Keratinocyte (primary cell): ENCODE measurements around the gene GNA15. TPM values are rescaled to one million over a fixed set of nuclear protein-coding genes. Genes with fewer than 3 reads are reported as not detected.

ENCODE experiments used
- DNase-seq: peaks from one replicate; pipeline ENCODE4 v3.0.0-alpha.2; 2011; ENCODE audit warnings: low read depth, missing footprints, low spot score
- FAIRE-seq: peaks from 2 replicates; lab custom pipeline; 2011; peaks lifted over from hg19 to GRCh38; lab: Jason Lieb, UNC
- H2AFZ ChIP-seq: 2 replicates; pipeline ENCODE4 v1.6.0; 2012; ENCODE audit warnings: low read length, control low read depth, inconsistent platforms; ENCODE audit not compliant: control insufficient read depth
- H3K27ac ChIP-seq: 2 replicates; pipeline ENCODE4 v1.5.1; 2011; ENCODE audit warnings: low read length; ENCODE audit not compliant: control insufficient read depth, insufficient read depth
- H3K27me3 ChIP-seq: 3 replicates; pipeline ENCODE4 v1.6.0; 2011; ENCODE audit warnings: low read length; ENCODE audit not compliant: control insufficient read depth, insufficient read depth; ENCODE audit errors: extremely low read depth
- H3K36me3 ChIP-seq, 2 experiments: 2 replicates in 1 of 2; 3 replicates in 1 of 2; pipeline ENCODE4 v1.5.1; 2011; ENCODE audit warnings: low read length in 2 of 2, mild to moderate bottlenecking in 1 of 2; ENCODE audit not compliant: control insufficient read depth in 2 of 2, insufficient read depth in 2 of 2; ENCODE audit errors: extremely low read depth in 1 of 2
- H3K4me1 ChIP-seq: 3 replicates; pipeline ENCODE4 v1.5.1; 2011; ENCODE audit warnings: low read length; ENCODE audit not compliant: control insufficient read depth, insufficient read depth; ENCODE audit errors: extremely low read depth
- H3K4me2 ChIP-seq: 3 replicates; pipeline ENCODE4 v1.6.0; 2011; ENCODE audit warnings: low read depth, low read length; ENCODE audit not compliant: control insufficient read depth, insufficient read depth; ENCODE audit errors: extremely low read depth
- H3K4me3 ChIP-seq, 3 experiments: fragments of 200-600 bp in 1 of 3; sonication (generic) in 1 of 3; 2 replicates in 2 of 3; 3 replicates in 1 of 3; pipeline ENCODE4 v1.5.1; 2011 to 2016; ENCODE audit warnings: low read length in 3 of 3, mild to moderate bottlenecking in 3 of 3, control low read depth in 2 of 3, inconsistent platforms in 1 of 3, low read depth in 1 of 3, mixed read lengths in 1 of 3, mixed run types in 1 of 3, moderate library complexity in 1 of 3; ENCODE audit not compliant: control insufficient read depth in 2 of 3, insufficient read depth in 2 of 3; ENCODE audit errors: extremely low read depth in 1 of 3
- H3K79me2 ChIP-seq: 2 replicates; pipeline ENCODE4 v1.6.0; 2012; ENCODE audit warnings: low read length; ENCODE audit not compliant: control insufficient read depth, insufficient read depth
- H3K9ac ChIP-seq: 3 replicates; pipeline ENCODE4 v1.6.0; 2011; ENCODE audit warnings: low read length; ENCODE audit not compliant: control insufficient read depth, insufficient read depth; ENCODE audit errors: extremely low read depth
- H3K9me1 ChIP-seq: 3 replicates; pipeline ENCODE4 v1.6.0; 2011; ENCODE audit warnings: low read length; ENCODE audit not compliant: control insufficient read depth, insufficient read depth; ENCODE audit errors: extremely low read depth
- H3K9me3 ChIP-seq: 2 replicates; pipeline ENCODE4 v1.5.1; 2012; ENCODE audit warnings: low read depth, low read length; ENCODE audit not compliant: control insufficient read depth
- H4K20me1 ChIP-seq: 3 replicates; pipeline ENCODE4 v1.6.0; 2011; ENCODE audit warnings: low read length; ENCODE audit not compliant: control insufficient read depth, insufficient read depth; ENCODE audit errors: extremely low read depth
- EZH2 ChIP-seq: IDR thresholded peaks from one replicate; pipeline ENCODE4 v1.6.1; 2012; ENCODE audit warnings: inconsistent platforms, mild to moderate bottlenecking, low read length, moderate library complexity
- dilution Hi-C: fragments of 300-500 bp; cut with MboI; formaldehyde crosslinking; loops from one replicate; pipeline ENCODE4 v1.7.0; 2020; ENCODE audit warnings: low sequenced_read_pairs; ENCODE audit not compliant: extremely low pct_ligation_motif_present
- polyA plus RNA-seq, 5 experiments: library from polyadenylated mRNA; depleted of rRNA in 3 of 5; stranded (reverse) in 3 of 5; stranded (forward) in 1 of 5; unstranded in 1 of 5; fragments of >200 nt; gene quantifications; 1 replicate in 1 of 5; 2 replicates in 3 of 5; 3 replicates in 1 of 5; pipeline versions ENCODE4 v1.2.1 to v1.2.3, GENCODE V29; 2011 to 2012; ENCODE audit warnings: missing spikeins in 2 of 5, low read depth in 1 of 5, low replicate concordance in 1 of 5
- TF ChIP-seq, protein P1 (sequence below), 3 experiments: IDR thresholded peaks in 1 of 3; conservative IDR thresholded peaks in 1 of 3; optimal IDR thresholded peaks in 1 of 3; 2 replicates in 2 of 3; 3 replicates in 1 of 3; pipeline versions ENCODE3 to v1.5.1; 2011; ENCODE audit warnings: low read length in 3 of 3, mild to moderate bottlenecking in 3 of 3, moderate library complexity in 2 of 3, control low read depth in 1 of 3, inconsistent platforms in 1 of 3; ENCODE audit not compliant: insufficient read depth in 2 of 3; ENCODE audit errors: extremely low read depth in 1 of 3

Gene GNA15
- polyA plus RNA-seq, 1 donor (not counting 4 experiments of a cell fraction or from before 2014, with no cell fraction given) = 60.0 TPM

DNA sequence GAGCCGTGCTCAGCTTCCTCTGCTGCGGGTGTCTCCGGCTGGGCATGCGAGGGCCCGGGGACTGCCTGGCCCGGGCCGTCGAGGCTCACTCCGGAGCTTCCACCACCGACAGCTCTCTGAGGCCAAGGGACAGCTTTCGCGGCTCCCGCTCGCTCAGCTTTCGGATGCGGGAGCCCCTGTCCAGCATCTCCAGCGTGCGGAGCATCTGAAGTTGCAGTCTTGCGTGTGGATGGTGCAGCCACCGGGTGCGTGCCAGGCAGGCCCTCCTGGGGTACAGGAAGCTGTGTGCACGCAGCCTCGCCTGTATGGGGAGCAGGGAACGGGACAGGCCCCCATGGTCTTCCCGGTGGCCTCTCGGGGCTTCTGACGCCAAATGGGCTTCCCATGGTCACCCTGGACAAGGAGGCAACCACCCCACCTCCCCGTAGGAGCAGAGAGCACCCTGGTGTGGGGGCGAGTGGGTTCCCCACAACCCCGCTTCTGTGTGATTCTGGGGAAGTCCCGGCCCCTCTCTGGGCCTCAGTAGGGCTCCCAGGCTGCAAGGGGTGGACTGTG, 44.0 kb downstream of the GNA15 start:
- DNase-seq (no peak), FAIRE-seq (no peak)
- Histone ChIP-seq H3K36me3 (no peaks in the 10 kb centered on the region), H3K9me1 (no peaks in the 10 kb centered on the region), H2AFZ (no peak overlapping the region), H3K9ac (no peak overlapping the region), H3K9me3 (no peaks in the 10 kb centered on the region), H3K4me1 (peaks cover 27% of the 10 kb centered on the region), H3K4me2 (no peak overlapping the region), H3K27ac (no peak overlapping the region), H4K20me1 (no peaks in the 10 kb centered on the region), H3K27me3 (no peaks in the 10 kb centered on the region), H3K4me3 (no peak overlapping the region), H3K79me2 (no peaks in the 10 kb centered on the region)
- TF ChIP-seq EZH2 = no peak
- TF ChIP-seq, protein P1, sequence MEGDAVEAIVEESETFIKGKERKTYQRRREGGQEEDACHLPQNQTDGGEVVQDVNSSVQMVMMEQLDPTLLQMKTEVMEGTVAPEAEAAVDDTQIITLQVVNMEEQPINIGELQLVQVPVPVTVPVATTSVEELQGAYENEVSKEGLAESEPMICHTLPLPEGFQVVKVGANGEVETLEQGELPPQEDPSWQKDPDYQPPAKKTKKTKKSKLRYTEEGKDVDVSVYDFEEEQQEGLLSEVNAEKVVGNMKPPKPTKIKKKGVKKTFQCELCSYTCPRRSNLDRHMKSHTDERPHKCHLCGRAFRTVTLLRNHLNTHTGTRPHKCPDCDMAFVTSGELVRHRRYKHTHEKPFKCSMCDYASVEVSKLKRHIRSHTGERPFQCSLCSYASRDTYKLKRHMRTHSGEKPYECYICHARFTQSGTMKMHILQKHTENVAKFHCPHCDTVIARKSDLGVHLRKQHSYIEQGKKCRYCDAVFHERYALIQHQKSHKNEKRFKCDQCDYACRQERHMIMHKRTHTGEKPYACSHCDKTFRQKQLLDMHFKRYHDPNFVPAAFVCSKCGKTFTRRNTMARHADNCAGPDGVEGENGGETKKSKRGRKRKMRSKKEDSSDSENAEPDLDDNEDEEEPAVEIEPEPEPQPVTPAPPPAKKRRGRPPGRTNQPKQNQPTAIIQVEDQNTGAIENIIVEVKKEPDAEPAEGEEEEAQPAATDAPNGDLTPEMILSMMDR (optimal IDR thresholded peaks at IDR 0.05 in 1 of 3, IDR thresholded peaks at IDR 0.05 in 1 of 3, conservative IDR thresholded peaks at IDR 0.05 in 1 of 3; ENCODE audit: extremely low read depth in 1 of 3, insufficient read depth in 2 of 3, low read length in 3 of 3) = no peak
- dilution Hi-C loops = no loop called here

DNA sequence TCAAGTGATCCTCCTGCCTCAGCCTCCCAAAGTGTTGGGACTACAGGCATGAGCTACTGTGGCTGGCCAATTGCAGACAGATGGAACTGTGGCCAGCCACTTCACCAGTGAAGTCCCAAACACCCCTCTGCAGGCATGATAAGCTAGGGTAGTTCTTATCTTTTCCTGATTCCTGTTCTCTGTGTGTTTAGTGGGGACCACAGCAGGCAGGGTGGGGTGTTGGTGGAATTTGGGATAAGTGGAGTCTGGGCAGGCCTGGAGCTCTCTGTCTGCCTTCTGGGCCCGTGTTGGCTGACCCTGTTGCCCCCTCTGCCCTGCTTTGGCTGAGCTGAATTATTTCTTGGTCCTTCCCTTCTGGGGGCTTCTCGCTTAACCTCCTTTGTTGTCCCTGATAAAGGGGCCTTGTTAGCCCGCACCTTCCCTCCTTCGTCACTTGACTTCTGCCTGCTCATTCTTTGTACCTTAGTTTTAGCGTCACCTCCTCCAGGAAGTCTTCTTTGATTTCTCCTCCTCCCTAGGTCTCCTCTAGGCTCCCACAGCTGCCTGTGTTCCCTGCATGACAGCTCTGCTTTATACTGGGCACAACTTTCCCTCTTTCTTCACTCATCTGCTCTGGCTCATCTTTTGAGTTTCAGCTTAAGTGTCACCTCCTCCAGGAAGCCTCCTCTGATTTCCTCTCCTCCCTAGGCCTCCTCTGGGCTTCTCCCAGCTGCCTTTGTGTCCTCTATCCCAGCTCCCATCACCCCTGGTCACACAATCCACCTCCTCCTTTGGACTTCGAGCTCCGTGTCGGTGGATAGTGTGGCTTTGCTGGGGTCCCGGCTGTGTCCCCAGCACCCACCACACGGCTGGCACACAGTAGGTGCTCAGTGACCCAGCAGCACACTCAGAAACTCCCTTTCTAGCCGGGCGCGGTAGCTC, 48.1 kb downstream of the GNA15 start:
- TF ChIP-seq EZH2 = no peak
- TF ChIP-seq, protein P1 (optimal IDR thresholded peaks at IDR 0.05 in 1 of 3, IDR thresholded peaks at IDR 0.05 in 1 of 3, conservative IDR thresholded peaks at IDR 0.05 in 1 of 3; ENCODE audit: extremely low read depth in 1 of 3, insufficient read depth in 2 of 3, low read length in 3 of 3) = no peak
- no peak overlapping the region for H3K4me2 ChIP-seq
- dilution Hi-C loops = no loop called here
- FAIRE-seq (no peak), DNase-seq (no peak)
- no peaks in the 10 kb centered on the region for H3K36me3 ChIP-seq
- H4K20me1 ChIP-seq = peaks cover 7% of the 10 kb centered on the region
- H3K79me2 ChIP-seq = peaks cover 32% of the 10 kb centered on the region
- H2AFZ ChIP-seq = no peak overlapping the region
- H3K4me3 ChIP-seq = no peak overlapping the region
- H3K27ac ChIP-seq = no peak overlapping the region
- H3K27me3 ChIP-seq = no peaks in the 10 kb centered on the region
- H3K4me1 ChIP-seq = peaks cover 24% of the 10 kb centered on the region
- H3K9me1 ChIP-seq = no peaks in the 10 kb centered on the region
- no peaks in the 10 kb centered on the region for H3K9me3 ChIP-seq
- H3K9ac ChIP-seq = no peak overlapping the region
